A673 (cell line): ENCODE measurements around the gene OR11G2.
"Not testable (repeated sequence)": the region's sequence is repeated elsewhere in the genome, so short reads cannot be mapped to it uniquely, and the experiment has no call there.

Experiments
- EZH2 ChIP-seq: fragments of 200-600 bp; sonication (generic); IDR thresholded peaks from 2 replicates; pipeline ENCODE4 v1.6.1; 2017; ENCODE audit warnings: borderline replicate concordance, low read depth, mild to moderate bottlenecking, mixed read lengths, antibody characterized with exemption, low read length; ENCODE audit not compliant: poor library complexity, severe bottlenecking
- TF ChIP-seq, protein P1 (sequence below): fragments of 300-800, 200-600 bp; sonication (generic); conservative IDR thresholded peaks from 2 replicates; pipeline ENCODE4 v1.5.1; 2017; ENCODE audit warnings: low read depth, mild to moderate bottlenecking, antibody characterized with exemption, low read length, moderate library complexity, mixed read lengths

GRCh38 chr14:20169852-20170251 is 20.8 kb upstream of the OR11G2 start:
- TF ChIP-seq, protein P1, sequence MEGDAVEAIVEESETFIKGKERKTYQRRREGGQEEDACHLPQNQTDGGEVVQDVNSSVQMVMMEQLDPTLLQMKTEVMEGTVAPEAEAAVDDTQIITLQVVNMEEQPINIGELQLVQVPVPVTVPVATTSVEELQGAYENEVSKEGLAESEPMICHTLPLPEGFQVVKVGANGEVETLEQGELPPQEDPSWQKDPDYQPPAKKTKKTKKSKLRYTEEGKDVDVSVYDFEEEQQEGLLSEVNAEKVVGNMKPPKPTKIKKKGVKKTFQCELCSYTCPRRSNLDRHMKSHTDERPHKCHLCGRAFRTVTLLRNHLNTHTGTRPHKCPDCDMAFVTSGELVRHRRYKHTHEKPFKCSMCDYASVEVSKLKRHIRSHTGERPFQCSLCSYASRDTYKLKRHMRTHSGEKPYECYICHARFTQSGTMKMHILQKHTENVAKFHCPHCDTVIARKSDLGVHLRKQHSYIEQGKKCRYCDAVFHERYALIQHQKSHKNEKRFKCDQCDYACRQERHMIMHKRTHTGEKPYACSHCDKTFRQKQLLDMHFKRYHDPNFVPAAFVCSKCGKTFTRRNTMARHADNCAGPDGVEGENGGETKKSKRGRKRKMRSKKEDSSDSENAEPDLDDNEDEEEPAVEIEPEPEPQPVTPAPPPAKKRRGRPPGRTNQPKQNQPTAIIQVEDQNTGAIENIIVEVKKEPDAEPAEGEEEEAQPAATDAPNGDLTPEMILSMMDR = not testable (repeated sequence)
- not testable (repeated sequence) for TF ChIP-seq EZH2
